OCI-LY3 (cell line): ENCODE measurements around the gene ABI3BP.

Source experiments
- CTCF ChIP-seq: fragments of 200-600, 300-600 bp; sonication (generic); IDR thresholded peaks from 2 replicates; pipeline ENCODE4 v1.5.1; 2014; ENCODE audit warnings: antibody characterized with exemption, low read length, low read depth
- EZH2phosphoT487 ChIP-seq: fragments of 200-600 bp; shearing (Covaris generic); IDR thresholded peaks from 2 replicates; pipeline ENCODE4 v1.6.1; 2018; ENCODE audit warnings: antibody characterized with exemption, mixed run types, low read depth

DNA sequence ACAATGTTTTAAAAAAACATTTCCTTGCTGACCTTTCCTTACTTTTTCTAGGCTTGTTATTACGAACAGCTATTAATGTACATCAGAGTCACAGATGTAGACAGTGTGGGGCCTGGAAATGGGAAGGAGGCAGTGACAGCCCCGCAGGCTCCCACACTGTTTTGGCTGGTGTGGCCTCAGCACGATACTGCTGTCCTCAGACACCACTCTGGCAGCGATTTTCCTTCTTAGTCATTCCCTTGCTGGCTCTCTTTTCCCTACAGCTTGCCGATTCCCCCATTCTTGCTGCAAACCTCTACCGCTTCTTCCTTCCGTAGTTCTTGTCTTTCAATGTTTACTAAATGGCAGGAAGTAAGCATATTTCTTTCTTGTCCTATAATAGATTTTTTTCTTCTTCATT, 113.1 kb downstream of the ABI3BP start:
- no peak for TF ChIP-seq CTCF
- TF ChIP-seq EZH2phosphoT487 = no peak
